ENCODE measurements around the gene ACTBL2.
"Not testable (repeated sequence)": the region's sequence is repeated elsewhere in the genome, so short reads cannot be mapped to it uniquely, and the experiment has no call there.

ACTBL2 gene

DNA sequence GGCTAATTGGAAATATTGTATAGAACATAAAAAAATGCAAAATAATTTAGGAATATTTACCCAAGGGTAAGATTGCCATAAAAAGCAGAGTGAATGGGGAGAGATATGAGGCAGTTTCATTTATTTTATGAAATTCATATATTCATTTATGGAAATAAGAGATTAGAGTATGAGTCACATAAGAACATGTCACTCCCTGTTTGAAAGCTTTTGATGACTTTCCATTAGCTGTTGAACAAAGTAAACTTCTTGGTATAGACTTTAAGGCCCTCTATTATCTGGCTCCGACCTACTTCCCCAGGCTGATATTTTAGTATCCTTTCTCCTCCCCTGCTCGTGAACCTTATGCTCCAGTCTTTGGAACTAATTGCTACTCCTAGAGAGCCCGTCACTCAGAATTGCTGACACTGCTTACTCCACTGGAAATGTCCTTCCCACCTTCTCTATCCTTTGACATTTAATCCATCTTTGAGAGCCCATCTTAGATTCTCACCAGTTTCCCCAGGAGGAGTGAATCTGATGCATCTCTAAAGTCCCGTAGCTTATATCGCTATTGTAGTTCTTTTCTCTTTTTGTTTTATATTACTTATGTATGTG lies 8.9 kb upstream of the ACTBL2 start:
- H3K9ac ChIP-seq (ENCODE audit: low read depth, low read length) = no peak overlapping the region
- no peaks in the 10 kb centered on the region for H3K4me1 ChIP-seq (ENCODE audit: control insufficient read depth, insufficient read depth, low read length)
- no peaks in the 10 kb centered on the region for H3K9me3 ChIP-seq (ENCODE audit: control insufficient read depth, insufficient read depth, low read length)
- H3K36me3 ChIP-seq (ENCODE audit: control insufficient read depth, insufficient read depth, low read length) = no peaks in the 10 kb centered on the region
- H3K4me3 ChIP-seq (ENCODE audit: low read depth, low read length) = no peak overlapping the region
- no peaks in the 10 kb centered on the region for H3K27me3 ChIP-seq (ENCODE audit: control insufficient read depth, insufficient read depth, low read length)

GRCh38 chr5:57488215-57488955 lies 5.8 kb upstream of the ACTBL2 start:
- no peaks in the 10 kb centered on the region for H3K4me1 ChIP-seq (ENCODE audit: control insufficient read depth, insufficient read depth, low read length)
- H3K36me3 ChIP-seq (ENCODE audit: control insufficient read depth, insufficient read depth, low read length) = no peaks in the 10 kb centered on the region
- H3K9ac ChIP-seq (ENCODE audit: low read depth, low read length) = no peak overlapping the region
- H3K4me3 ChIP-seq (ENCODE audit: low read depth, low read length) = no peak overlapping the region
- no peaks in the 10 kb centered on the region for H3K27me3 ChIP-seq (ENCODE audit: control insufficient read depth, insufficient read depth, low read length)
- no peaks in the 10 kb centered on the region for H3K9me3 ChIP-seq (ENCODE audit: control insufficient read depth, insufficient read depth, low read length)

DNA sequence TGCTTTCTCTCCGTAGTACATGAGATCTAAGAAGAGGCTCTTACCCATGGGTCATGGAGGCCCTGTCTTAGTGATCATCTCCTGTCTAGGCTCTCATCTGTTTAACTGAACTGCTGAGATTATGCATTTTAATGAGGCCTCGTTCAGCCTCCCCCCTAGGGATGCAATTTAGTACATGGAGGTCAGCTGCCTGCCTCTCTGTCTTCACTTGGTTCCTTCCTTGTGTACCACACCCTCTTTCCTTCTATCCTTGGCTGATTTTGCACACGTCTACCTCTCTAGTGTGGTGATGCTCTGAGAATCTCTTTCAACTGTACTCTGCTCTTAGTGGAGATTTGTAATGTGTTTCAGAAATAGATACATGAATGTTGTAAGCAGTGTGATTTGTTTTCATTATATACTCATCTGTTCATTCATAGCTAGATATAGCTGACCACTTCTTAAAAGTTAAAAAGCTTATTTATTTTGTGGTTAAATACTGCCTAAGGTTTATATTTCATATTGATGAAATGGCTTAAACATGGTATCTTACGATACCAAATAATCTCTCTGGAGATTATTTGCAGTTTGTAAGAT lies 3.5 kb upstream of the ACTBL2 start:
- Histone ChIP-seq H3K27me3 (ENCODE audit: control insufficient read depth, insufficient read depth, low read length) (no peaks in the 10 kb centered on the region), H3K9me3 (ENCODE audit: control insufficient read depth, insufficient read depth, low read length) (no peaks in the 10 kb centered on the region), H3K4me3 (ENCODE audit: low read depth, low read length) (no peak overlapping the region), H3K4me1 (ENCODE audit: control insufficient read depth, insufficient read depth, low read length) (no peaks in the 10 kb centered on the region), H3K36me3 (ENCODE audit: control insufficient read depth, insufficient read depth, low read length) (no peaks in the 10 kb centered on the region), H3K9ac (ENCODE audit: low read depth, low read length) (no peak overlapping the region)

GRCh38 chr5:57478826-57479225 lies 3.8 kb downstream of the ACTBL2 start:
- H3K9ac ChIP-seq (ENCODE audit: low read depth, low read length) = no peak overlapping the region
- no peaks in the 10 kb centered on the region for H3K27me3 ChIP-seq (ENCODE audit: control insufficient read depth, insufficient read depth, low read length)
- no peak overlapping the region for H3K4me3 ChIP-seq (ENCODE audit: low read depth, low read length)
- H3K4me1 ChIP-seq (ENCODE audit: control insufficient read depth, insufficient read depth, low read length) = no peaks in the 10 kb centered on the region
- H3K36me3 ChIP-seq (ENCODE audit: control insufficient read depth, insufficient read depth, low read length) = no peaks in the 10 kb centered on the region
- no peaks in the 10 kb centered on the region for H3K9me3 ChIP-seq (ENCODE audit: control insufficient read depth, insufficient read depth, low read length)

GRCh38 chr5:57476601-57477056 lies 6.0 kb downstream of the ACTBL2 start:
- Histone ChIP-seq H3K27me3 (ENCODE audit: control insufficient read depth, insufficient read depth, low read length) (no peaks in the 10 kb centered on the region), H3K4me1 (ENCODE audit: control insufficient read depth, insufficient read depth, low read length) (no peaks in the 10 kb centered on the region), H3K4me3 (ENCODE audit: low read depth, low read length) (no peak overlapping the region), H3K36me3 (ENCODE audit: control insufficient read depth, insufficient read depth, low read length) (no peaks in the 10 kb centered on the region), H3K9ac (ENCODE audit: low read depth, low read length) (no peak overlapping the region), H3K9me3 (ENCODE audit: control insufficient read depth, insufficient read depth, low read length) (no peaks in the 10 kb centered on the region)

DNA sequence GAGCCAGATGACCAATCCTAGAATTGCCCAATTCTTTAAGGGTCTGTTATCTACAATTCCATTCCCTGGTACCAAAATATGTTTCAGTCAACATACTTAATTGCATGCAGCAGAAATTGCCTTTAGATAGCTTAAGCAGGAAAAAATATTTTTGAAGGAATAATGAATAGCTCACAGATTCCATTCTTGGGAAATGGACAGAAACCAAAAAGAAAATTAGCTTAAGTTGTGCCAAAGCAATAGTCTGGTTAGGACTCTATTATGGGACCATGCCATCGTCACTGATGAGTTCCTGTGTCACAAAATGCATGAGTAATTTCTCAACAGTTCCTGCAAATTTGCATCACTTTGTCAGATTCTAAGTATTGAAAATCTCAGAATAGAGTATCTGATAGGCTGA lies 12.3 kb downstream of the ACTBL2 start:
- Histone ChIP-seq H3K4me1 (ENCODE audit: control insufficient read depth, insufficient read depth, low read length) (no peaks in the 10 kb centered on the region), H3K4me3 (ENCODE audit: low read depth, low read length) (no peak overlapping the region), H3K27me3 (ENCODE audit: control insufficient read depth, insufficient read depth, low read length) (no peaks in the 10 kb centered on the region), H3K9ac (ENCODE audit: low read depth, low read length) (no peak overlapping the region), H3K36me3 (ENCODE audit: control insufficient read depth, insufficient read depth, low read length) (no peaks in the 10 kb centered on the region), H3K9me3 (ENCODE audit: control insufficient read depth, insufficient read depth, low read length) (no peaks in the 10 kb centered on the region)

GRCh38 chr5:57468481-57469163 lies 14.0 kb downstream of the ACTBL2 start:
- H3K36me3 ChIP-seq (ENCODE audit: control insufficient read depth, insufficient read depth, low read length) = no peaks in the 10 kb centered on the region
- H3K9ac ChIP-seq (ENCODE audit: low read depth, low read length) = no peak overlapping the region
- no peak overlapping the region for H3K4me3 ChIP-seq (ENCODE audit: low read depth, low read length)
- no peaks in the 10 kb centered on the region for H3K9me3 ChIP-seq (ENCODE audit: control insufficient read depth, insufficient read depth, low read length)
- H3K27me3 ChIP-seq (ENCODE audit: control insufficient read depth, insufficient read depth, low read length) = no peaks in the 10 kb centered on the region
- H3K4me1 ChIP-seq (ENCODE audit: control insufficient read depth, insufficient read depth, low read length) = no peaks in the 10 kb centered on the region

- Histone ChIP-seq H3K4me1 (ENCODE audit: control insufficient read depth, insufficient read depth, low read length) (no peaks in the 10 kb centered on the region), H3K4me3 (ENCODE audit: low read depth, low read length) (no peak overlapping the region), H3K27me3 (ENCODE audit: control insufficient read depth, insufficient read depth, low read length) (no peaks in the 10 kb centered on the region), H3K9me3 (ENCODE audit: control insufficient read depth, insufficient read depth, low read length) (no peaks in the 10 kb centered on the region), H3K9ac (ENCODE audit: low read depth, low read length) (no peak overlapping the region), H3K36me3 (ENCODE audit: control insufficient read depth, insufficient read depth, low read length) (no peaks in the 10 kb centered on the region)
Measured at GRCh38 chr5:57466544-57466943, 16.1 kb downstream of the ACTBL2 start.

- not testable (repeated sequence) for H3K9ac ChIP-seq (ENCODE audit: low read depth, low read length); H3K9me3 ChIP-seq (ENCODE audit: control insufficient read depth, insufficient read depth, low read length); H3K27me3 ChIP-seq (ENCODE audit: control insufficient read depth, insufficient read depth, low read length); H3K36me3 ChIP-seq (ENCODE audit: control insufficient read depth, insufficient read depth, low read length); H3K4me1 ChIP-seq (ENCODE audit: control insufficient read depth, insufficient read depth, low read length); H3K4me3 ChIP-seq (ENCODE audit: low read depth, low read length)
Measured at GRCh38 chr5:57460056-57460455, 22.6 kb downstream of the ACTBL2 start.

DNA sequence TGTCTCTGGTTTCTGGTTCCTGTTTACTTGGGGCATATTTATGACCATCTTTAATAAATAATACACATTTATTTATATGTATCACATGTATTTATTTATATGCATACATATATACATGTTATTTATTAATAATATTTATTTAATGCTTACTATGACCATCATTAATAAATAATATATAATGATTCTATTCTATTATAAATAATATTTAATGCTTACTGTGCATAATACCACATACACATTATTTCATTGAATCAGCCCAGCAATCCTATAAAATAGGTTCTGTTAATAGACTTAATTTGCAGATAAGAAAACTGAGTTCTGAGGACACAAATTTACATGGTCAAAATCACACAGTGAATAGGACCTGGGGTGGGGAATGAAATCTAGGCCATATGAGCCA lies 24.2 kb downstream of the ACTBL2 start:
- Histone ChIP-seq H3K9me3 (ENCODE audit: control insufficient read depth, insufficient read depth, low read length) (no peaks in the 10 kb centered on the region), H3K36me3 (ENCODE audit: control insufficient read depth, insufficient read depth, low read length) (no peaks in the 10 kb centered on the region), H3K27me3 (ENCODE audit: control insufficient read depth, insufficient read depth, low read length) (no peaks in the 10 kb centered on the region), H3K4me3 (ENCODE audit: low read depth, low read length) (no peak overlapping the region), H3K4me1 (ENCODE audit: control insufficient read depth, insufficient read depth, low read length) (no peaks in the 10 kb centered on the region), H3K9ac (ENCODE audit: low read depth, low read length) (no peak overlapping the region)

- Histone ChIP-seq H3K36me3 (ENCODE audit: control insufficient read depth, insufficient read depth, low read length) (no peaks in the 10 kb centered on the region), H3K4me3 (ENCODE audit: low read depth, low read length) (no peak overlapping the region), H3K27me3 (ENCODE audit: control insufficient read depth, insufficient read depth, low read length) (no peaks in the 10 kb centered on the region), H3K9me3 (ENCODE audit: control insufficient read depth, insufficient read depth, low read length) (no peaks in the 10 kb centered on the region), H3K9ac (ENCODE audit: low read depth, low read length) (no peak overlapping the region), H3K4me1 (ENCODE audit: control insufficient read depth, insufficient read depth, low read length) (no peaks in the 10 kb centered on the region)
Measured at GRCh38 chr5:57456531-57457135, 26.0 kb downstream of the ACTBL2 start.

Measured in iPS-15b (cell line).